ENCODE measurements around the gene PSMD11.

Gene PSMD11

GRCh38 chr17:32493571-32493970, 49.3 kb downstream of the PSMD11 start:
- Histone ChIP-seq H3K27ac (ENCODE audit: low read depth, low read length) (no peak overlapping the region), H3K36me3 (ENCODE audit: low read length) (no peaks in the 10 kb centered on the region), H3K4me2 (ENCODE audit: low read depth, low read length, poor library complexity, severe bottlenecking) (no peak overlapping the region), H3K9ac (ENCODE audit: low read length) (no peak overlapping the region), H3K4me3 (ENCODE audit: insufficient read depth, low read length, poor library complexity, severe bottlenecking) (no peak overlapping the region), H4K20me1 (ENCODE audit: low read depth, low read length) (no peaks in the 10 kb centered on the region), H3K79me2 (ENCODE audit: insufficient read depth, low read length) (no peaks in the 10 kb centered on the region), H3K27me3 (ENCODE audit: low read length) (no peaks in the 10 kb centered on the region), H3F3A (ENCODE audit: insufficient read depth) (0 out of 2 replicates have a peak, but pooled peaks cover 3% of the 10 kb centered on the region), H3K9me3 (ENCODE audit: insufficient read depth, low read length) (no peaks in the 10 kb centered on the region), H2AFZ (ENCODE audit: low read depth, low read length, severe bottlenecking) (no peak overlapping the region), H3K9me2 (replicated peaks; ENCODE audit: insufficient read depth, low read length) (no peaks in the 10 kb centered on the region)
- TF ChIP-seq EZH2phosphoT487 (conservative IDR thresholded peaks at IDR 0.05; ENCODE audit: low read length) = no peak
- no peak for TF ChIP-seq CTCF (IDR thresholded peaks at IDR 0.05; ENCODE audit: insufficient read depth, low read length, poor library complexity, severe bottlenecking)

- no peaks in the 10 kb centered on the region for H3K9me2 ChIP-seq (replicated peaks; ENCODE audit: insufficient read depth, low read length)
- no peak overlapping the region for H3K4me2 ChIP-seq (ENCODE audit: low read depth, low read length, poor library complexity, severe bottlenecking)
- no peaks in the 10 kb centered on the region for H3K9me3 ChIP-seq (ENCODE audit: insufficient read depth, low read length)
- H3K4me3 ChIP-seq (ENCODE audit: insufficient read depth, low read length, poor library complexity, severe bottlenecking) = no peak overlapping the region
- H2AFZ ChIP-seq (ENCODE audit: low read depth, low read length, severe bottlenecking) = no peak overlapping the region
- H3K9ac ChIP-seq (ENCODE audit: low read length) = no peak overlapping the region
- H3K36me3 ChIP-seq (ENCODE audit: low read length) = no peaks in the 10 kb centered on the region
- no peaks in the 10 kb centered on the region for H4K20me1 ChIP-seq (ENCODE audit: low read depth, low read length)
- H3K27ac ChIP-seq (ENCODE audit: low read depth, low read length) = no peak overlapping the region
- no peaks in the 10 kb centered on the region for H3K79me2 ChIP-seq (ENCODE audit: insufficient read depth, low read length)
- 0 out of 2 replicates have a peak, but pooled peaks cover 3% of the 10 kb centered on the region for H3F3A ChIP-seq (ENCODE audit: insufficient read depth)
- no peaks in the 10 kb centered on the region for H3K27me3 ChIP-seq (ENCODE audit: low read length)
- TF ChIP-seq CTCF (IDR thresholded peaks at IDR 0.05; ENCODE audit: insufficient read depth, low read length, poor library complexity, severe bottlenecking) (no peak), EZH2phosphoT487 (conservative IDR thresholded peaks at IDR 0.05; ENCODE audit: low read length) (no peak)
These were observed 49.7 kb downstream of the PSMD11 start for GRCh38 chr17:32493976-32494513.

GRCh38 chr17:32494621-32495358, 50.5 kb downstream of the PSMD11 start:
- Histone ChIP-seq H3K79me2 (ENCODE audit: insufficient read depth, low read length) (no peaks in the 10 kb centered on the region), H3K4me3 (ENCODE audit: insufficient read depth, low read length, poor library complexity, severe bottlenecking) (no peak overlapping the region), H3K4me2 (ENCODE audit: low read depth, low read length, poor library complexity, severe bottlenecking) (no peak overlapping the region), H4K20me1 (ENCODE audit: low read depth, low read length) (no peaks in the 10 kb centered on the region), H3K9ac (ENCODE audit: low read length) (no peak overlapping the region), H2AFZ (ENCODE audit: low read depth, low read length, severe bottlenecking) (no peak overlapping the region), H3K36me3 (ENCODE audit: low read length) (no peaks in the 10 kb centered on the region), H3F3A (ENCODE audit: insufficient read depth) (0 out of 2 replicates have a peak, but pooled peaks cover 3% of the 10 kb centered on the region), H3K27me3 (ENCODE audit: low read length) (no peaks in the 10 kb centered on the region), H3K9me3 (ENCODE audit: insufficient read depth, low read length) (no peaks in the 10 kb centered on the region), H3K9me2 (replicated peaks; ENCODE audit: insufficient read depth, low read length) (no peaks in the 10 kb centered on the region), H3K27ac (ENCODE audit: low read depth, low read length) (no peak overlapping the region)
- TF ChIP-seq CTCF (IDR thresholded peaks at IDR 0.05; ENCODE audit: insufficient read depth, low read length, poor library complexity, severe bottlenecking) (no peak), EZH2phosphoT487 (conservative IDR thresholded peaks at IDR 0.05; ENCODE audit: low read length) (no peak)
